ENCODE results near the gene SCARB1. TPM values are rescaled to one million over a fixed set of nuclear protein-coding genes. Genes with fewer than 3 reads are reported as not detected.

The SCARB1 gene
- total RNA-seq, 1 donor from 2014 or later = 8.7 TPM

- no peak for DNase-seq (ENCODE audit: low spot score)
These were observed 20.7 kb downstream of the SCARB1 start for GRCh38 chr12:124842800-124843510.

- no peak for DNase-seq (ENCODE audit: low spot score)
These were observed 21.5 kb downstream of the SCARB1 start for GRCh38 chr12:124842073-124842749.

- DNase-seq (ENCODE audit: low spot score) = no peak
These were observed 22.1 kb downstream of the SCARB1 start for GRCh38 chr12:124841558-124841945.

- peak; percentile 93 for DNase-seq (ENCODE audit: low spot score)
These were observed 25.5 kb downstream of the SCARB1 start for GRCh38 chr12:124837958-124838803.

- no peak for DNase-seq (ENCODE audit: low spot score)
These were observed 26.3 kb downstream of the SCARB1 start for GRCh38 chr12:124837249-124837897.

- no peak for DNase-seq (ENCODE audit: low spot score)
These were observed 26.9 kb downstream of the SCARB1 start for GRCh38 chr12:124836759-124837158.

GRCh38 chr12:124835656-124836410 lies 27.8 kb downstream of the SCARB1 start:
- DNase-seq (ENCODE audit: low spot score) = no peak

- DNase-seq (ENCODE audit: low spot score) = no peak
These were observed 28.8 kb downstream of the SCARB1 start for GRCh38 chr12:124834822-124835221.

- peak; percentile 49 for DNase-seq (ENCODE audit: low spot score)
These were observed 30.0 kb downstream of the SCARB1 start for GRCh38 chr12:124833693-124834122.

GRCh38 chr12:124832856-124833255 lies 30.8 kb downstream of the SCARB1 start:
- DNase-seq (ENCODE audit: low spot score) = no peak

GRCh38 chr12:124831590-124831989 lies 32.1 kb downstream of the SCARB1 start:
- DNase-seq (ENCODE audit: low spot score) = no peak

GRCh38 chr12:124830306-124830705 lies 33.4 kb downstream of the SCARB1 start:
- DNase-seq (ENCODE audit: low spot score) = no peak

GRCh38 chr12:124829708-124830304 lies 33.9 kb downstream of the SCARB1 start:
- no peak for DNase-seq (ENCODE audit: low spot score)

- DNase-seq (ENCODE audit: low spot score) = peak; percentile 40
These were observed 34.5 kb downstream of the SCARB1 start for GRCh38 chr12:124829008-124829707.

- no peak for DNase-seq (ENCODE audit: low spot score)
These were observed 35.2 kb downstream of the SCARB1 start for GRCh38 chr12:124828264-124829007.

GRCh38 chr12:124827588-124828184 lies 36.0 kb downstream of the SCARB1 start:
- no peak for DNase-seq (ENCODE audit: low spot score)

- no peak for DNase-seq (ENCODE audit: low spot score)
These were observed 39.5 kb downstream of the SCARB1 start for GRCh38 chr12:124824195-124824594.

- DNase-seq (ENCODE audit: low spot score) = no peak
These were observed 40.2 kb downstream of the SCARB1 start for GRCh38 chr12:124823272-124823970.
